Omental fat pad (tissue), 4 donors: ENCODE results near the gene CDH23. TPM values are rescaled to one million over a fixed set of nuclear protein-coding genes. Genes with fewer than 3 reads are reported as not detected.
A peak's percentile ranks its signal among the peaks of the same experiment; 100 is the strongest.

Experiments
- ATAC-seq: fragments of 150-250 bp; one replicate; pipeline ENCODE4 v1.9.1; 2016; ENCODE audit warnings: mild to moderate bottlenecking, moderate library complexity; ENCODE audit not compliant: low FRiP score
- DNase-seq: peaks from one replicate; pipeline ENCODE4 v3.0.0-alpha.2; 2019; ENCODE audit warnings: low spot score
- total RNA-seq, 4 donors: library from RNA; depleted of rRNA; stranded (reverse); fragments of >200 nt; gene quantifications; one replicate each; pipeline ENCODE4 v1.1.0, GENCODE V29; 2016
- TF ChIP-seq, protein P1 (sequence below), 3 donors: fragments of 450-650 bp; IDR thresholded peaks; one replicate each; pipeline ENCODE4 v1.5.1; 2016 to 2017; ENCODE audit warnings: antibody characterized with exemption in 3 of 3, mild to moderate bottlenecking in 3 of 3, moderate library complexity in 2 of 3

Gene CDH23
- total RNA-seq, 4 donors from 2014 or later, result 25.3 to 41.9 (median 34.4) TPM

DNA sequence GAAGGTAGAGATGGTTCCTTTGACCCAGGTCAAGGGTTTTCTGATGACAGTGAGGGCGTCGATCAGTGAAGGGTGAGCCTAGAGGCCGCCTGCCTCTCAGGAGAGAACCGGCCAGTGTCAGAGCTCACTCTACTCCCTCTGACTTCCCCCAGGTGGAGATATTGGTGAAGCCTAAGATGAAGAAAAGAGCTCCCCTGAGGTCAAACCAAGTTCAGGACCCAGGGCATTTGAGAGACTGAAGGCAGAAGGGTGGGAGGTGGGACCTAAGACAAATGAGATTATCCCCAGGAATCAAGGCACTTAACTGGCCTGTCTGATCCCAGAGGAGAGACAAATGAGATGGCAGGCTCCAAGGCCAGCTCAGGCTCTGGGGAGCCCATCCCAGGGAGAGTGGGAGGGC lies 104.7 kb downstream of the CDH23 start:
- no peak for ATAC-seq
- TF ChIP-seq, protein P1, sequence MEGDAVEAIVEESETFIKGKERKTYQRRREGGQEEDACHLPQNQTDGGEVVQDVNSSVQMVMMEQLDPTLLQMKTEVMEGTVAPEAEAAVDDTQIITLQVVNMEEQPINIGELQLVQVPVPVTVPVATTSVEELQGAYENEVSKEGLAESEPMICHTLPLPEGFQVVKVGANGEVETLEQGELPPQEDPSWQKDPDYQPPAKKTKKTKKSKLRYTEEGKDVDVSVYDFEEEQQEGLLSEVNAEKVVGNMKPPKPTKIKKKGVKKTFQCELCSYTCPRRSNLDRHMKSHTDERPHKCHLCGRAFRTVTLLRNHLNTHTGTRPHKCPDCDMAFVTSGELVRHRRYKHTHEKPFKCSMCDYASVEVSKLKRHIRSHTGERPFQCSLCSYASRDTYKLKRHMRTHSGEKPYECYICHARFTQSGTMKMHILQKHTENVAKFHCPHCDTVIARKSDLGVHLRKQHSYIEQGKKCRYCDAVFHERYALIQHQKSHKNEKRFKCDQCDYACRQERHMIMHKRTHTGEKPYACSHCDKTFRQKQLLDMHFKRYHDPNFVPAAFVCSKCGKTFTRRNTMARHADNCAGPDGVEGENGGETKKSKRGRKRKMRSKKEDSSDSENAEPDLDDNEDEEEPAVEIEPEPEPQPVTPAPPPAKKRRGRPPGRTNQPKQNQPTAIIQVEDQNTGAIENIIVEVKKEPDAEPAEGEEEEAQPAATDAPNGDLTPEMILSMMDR (IDR thresholded peaks at IDR 0.05), result no peak
- DNase-seq, result no peak

GRCh38 chr10:71502190-71502589 lies 105.5 kb downstream of the CDH23 start:
- no peak for DNase-seq
- ATAC-seq, result no peak
- TF ChIP-seq, protein P1 (IDR thresholded peaks at IDR 0.05), result no peak

DNA sequence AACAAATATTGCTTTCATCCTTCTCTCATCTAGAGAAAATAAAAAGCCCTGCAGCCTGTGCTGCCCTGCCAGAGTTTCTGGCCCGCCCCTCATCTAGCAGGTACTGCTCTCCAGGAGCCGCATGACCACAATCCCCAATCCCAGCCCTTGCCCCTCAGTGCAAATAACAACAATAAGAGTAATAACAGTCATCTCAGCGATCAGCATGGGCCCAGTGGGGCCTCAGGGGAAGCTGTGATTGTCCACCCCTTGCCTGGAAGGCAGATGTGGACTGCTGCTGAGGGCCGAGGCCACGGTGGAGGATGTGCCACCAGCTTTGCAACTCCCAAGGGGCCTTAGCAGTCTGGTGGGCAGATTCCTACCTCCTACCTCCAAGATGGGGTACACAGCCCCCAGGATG lies 106.1 kb downstream of the CDH23 start:
- ATAC-seq (no peak), DNase-seq (no peak)
- TF ChIP-seq, protein P1 (IDR thresholded peaks at IDR 0.05), result no peak

GRCh38 chr10:71504168-71504567 lies 107.4 kb downstream of the CDH23 start:
- peak; percentile 38 for ATAC-seq
- DNase-seq, result no peak
- TF ChIP-seq, protein P1 (IDR thresholded peaks at IDR 0.05), result no peak

DNA sequence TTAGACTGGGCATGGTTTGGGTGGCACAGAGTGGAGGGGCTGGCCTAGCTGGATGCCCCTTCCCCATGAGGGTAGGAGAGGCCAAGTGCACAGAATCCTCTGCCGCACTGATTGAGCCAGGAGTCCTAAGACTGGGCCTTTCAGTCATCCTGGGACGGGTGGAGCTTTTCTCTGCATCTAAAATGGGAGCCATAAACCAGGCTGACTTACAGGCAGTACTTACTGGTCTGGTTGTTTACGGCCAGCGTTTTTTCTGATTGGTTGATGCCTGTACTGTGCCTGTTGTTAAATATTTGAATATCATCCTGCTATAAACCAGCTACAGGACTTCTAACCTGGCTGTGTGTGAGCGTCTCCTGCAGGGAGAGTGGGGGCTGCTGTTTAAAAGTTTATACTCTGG lies 107.8 kb downstream of the CDH23 start:
- ATAC-seq, result peak; percentile 42
- TF ChIP-seq, protein P1 (IDR thresholded peaks at IDR 0.05), result no peak
- no peak for DNase-seq

- ATAC-seq, result no peak
- DNase-seq, result no peak
- TF ChIP-seq, protein P1 (IDR thresholded peaks at IDR 0.05), result no peak
Measured at GRCh38 chr10:71505862-71506261, 109.1 kb downstream of the CDH23 start.

DNA sequence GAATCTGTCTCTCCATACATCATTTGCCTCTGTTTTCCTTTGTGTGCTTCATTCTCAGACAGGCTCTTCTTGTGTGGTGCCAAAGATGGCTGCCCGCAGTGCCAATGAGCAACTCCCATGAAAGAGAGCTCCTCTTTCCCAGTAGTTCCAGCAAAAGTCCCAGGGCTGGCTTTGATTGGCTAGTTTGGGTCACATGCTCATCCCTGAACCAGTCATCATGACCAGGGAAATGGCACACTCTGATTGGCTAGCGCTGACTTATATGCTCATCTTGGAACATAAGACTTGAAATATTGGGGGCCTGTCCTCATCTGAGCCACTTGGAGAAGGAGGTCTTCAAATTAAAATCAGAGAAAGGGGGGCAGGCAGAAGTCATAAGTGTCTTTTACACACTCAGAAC lies 112.7 kb downstream of the CDH23 start:
- TF ChIP-seq, protein P1 (IDR thresholded peaks at IDR 0.05), result no peak
- no peak for ATAC-seq
- DNase-seq, result no peak
